ENCODE results near the gene POMC. TPM values are rescaled to one million over a fixed set of nuclear protein-coding genes. Genes with fewer than 3 reads are reported as not detected.
"Not testable (repeated sequence)": the region's sequence is repeated elsewhere in the genome, so short reads cannot be mapped to it uniquely, and the experiment has no call there.

The POMC gene
- total and polyA plus RNA-seq, 12 donors, result 0.75 to 115 (median 10.0) TPM

DNA sequence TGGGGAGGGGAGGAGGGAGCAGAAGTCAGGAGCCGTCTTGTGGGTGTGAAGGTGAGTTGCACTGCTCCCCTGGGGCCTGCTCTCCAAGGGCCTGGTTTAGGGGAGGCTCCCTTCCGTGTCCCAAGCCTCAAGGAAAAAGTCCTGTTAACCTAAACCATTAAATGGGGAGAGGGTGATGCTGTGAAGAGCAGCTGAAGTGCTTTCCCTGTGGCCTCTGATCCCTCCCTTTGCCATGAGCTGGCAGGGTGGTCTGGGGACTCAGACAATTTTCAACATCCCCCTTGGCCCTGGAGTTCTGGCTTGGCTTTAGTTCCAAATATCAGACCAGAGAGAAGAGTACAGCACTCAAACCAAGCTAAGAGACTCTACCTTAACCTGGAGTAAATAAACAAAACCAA lies 692 bp upstream of the POMC start:
- 71 to 100% (median 82%) methylated on average over 1 to 2 of the region's 2 CpGs for WGBS, 4 donors
- Histone ChIP-seq H3K9me3 (replicated peaks in 1 of 3) (no peaks in the 10 kb centered on the region), H3K4me1 (replicated peaks in 1 of 2) (peaks cover 0 to 9% of the 10 kb centered on the region in 2 donors), H3K27ac (no peak overlapping the region), H3K27me3 (peaks cover 24% of the 10 kb centered on the region), H3K4me3 (no peak overlapping the region), H3K36me3 (replicated peaks in 1 of 2) (no peaks in the 10 kb centered on the region)
- TF ChIP-seq, protein P1, sequence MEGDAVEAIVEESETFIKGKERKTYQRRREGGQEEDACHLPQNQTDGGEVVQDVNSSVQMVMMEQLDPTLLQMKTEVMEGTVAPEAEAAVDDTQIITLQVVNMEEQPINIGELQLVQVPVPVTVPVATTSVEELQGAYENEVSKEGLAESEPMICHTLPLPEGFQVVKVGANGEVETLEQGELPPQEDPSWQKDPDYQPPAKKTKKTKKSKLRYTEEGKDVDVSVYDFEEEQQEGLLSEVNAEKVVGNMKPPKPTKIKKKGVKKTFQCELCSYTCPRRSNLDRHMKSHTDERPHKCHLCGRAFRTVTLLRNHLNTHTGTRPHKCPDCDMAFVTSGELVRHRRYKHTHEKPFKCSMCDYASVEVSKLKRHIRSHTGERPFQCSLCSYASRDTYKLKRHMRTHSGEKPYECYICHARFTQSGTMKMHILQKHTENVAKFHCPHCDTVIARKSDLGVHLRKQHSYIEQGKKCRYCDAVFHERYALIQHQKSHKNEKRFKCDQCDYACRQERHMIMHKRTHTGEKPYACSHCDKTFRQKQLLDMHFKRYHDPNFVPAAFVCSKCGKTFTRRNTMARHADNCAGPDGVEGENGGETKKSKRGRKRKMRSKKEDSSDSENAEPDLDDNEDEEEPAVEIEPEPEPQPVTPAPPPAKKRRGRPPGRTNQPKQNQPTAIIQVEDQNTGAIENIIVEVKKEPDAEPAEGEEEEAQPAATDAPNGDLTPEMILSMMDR (IDR thresholded peaks at IDR 0.05), result no peak
- no peak for TF ChIP-seq POLR2A (IDR thresholded peaks at IDR 0.05)
- intact Hi-C loops (cut with DNase I), result no loop called here
- DNase-seq, result no peak

DNA sequence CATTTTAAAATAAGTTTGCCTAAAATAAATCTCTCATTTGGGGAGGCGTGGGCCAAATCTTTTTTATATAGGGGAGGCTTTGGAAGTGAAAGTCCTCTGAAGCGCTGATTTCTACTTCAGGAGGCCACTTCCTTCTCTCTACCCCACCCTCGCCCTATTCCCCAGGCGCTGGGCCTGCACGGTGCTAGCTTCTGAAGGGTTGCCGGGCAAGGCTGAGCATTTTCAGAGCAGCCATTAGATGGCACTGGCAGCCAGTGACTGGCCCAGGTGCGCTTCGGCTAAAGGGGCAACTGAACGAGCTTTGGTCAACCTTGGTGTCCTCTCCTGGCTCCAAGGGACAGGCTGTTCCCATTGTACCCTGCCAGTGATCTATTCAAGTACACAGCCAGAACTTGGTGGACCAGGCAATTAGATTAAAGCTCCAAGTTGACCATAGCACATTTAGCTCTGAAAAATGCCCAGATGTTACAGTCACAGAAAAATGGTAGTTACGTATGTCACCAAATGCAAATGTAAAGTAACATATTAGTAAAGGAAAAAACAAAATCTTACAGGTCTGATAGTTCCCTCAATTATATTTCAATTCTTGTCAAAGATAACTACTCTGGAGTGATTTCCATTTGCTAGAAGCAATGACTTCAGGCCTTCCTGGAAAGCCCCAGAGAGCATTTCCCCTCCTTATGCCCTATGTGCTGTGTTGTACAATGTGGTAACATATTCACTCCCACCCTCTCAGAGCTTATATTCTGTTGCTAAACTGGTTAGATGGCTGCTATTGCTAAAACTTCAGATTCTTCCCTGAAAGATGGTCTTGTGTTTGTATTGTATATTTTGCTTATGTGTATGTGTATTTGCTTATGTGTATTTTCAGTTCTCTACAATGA lies 2.1 kb downstream of the POMC start:
- DNase-seq, result peak in 4 of 7 donors; percentile 17 to 63 (median 23)
- H3K27ac ChIP-seq, result no peak overlapping the region
- intact Hi-C loops (cut with DNase I), result no loop called here

DNA sequence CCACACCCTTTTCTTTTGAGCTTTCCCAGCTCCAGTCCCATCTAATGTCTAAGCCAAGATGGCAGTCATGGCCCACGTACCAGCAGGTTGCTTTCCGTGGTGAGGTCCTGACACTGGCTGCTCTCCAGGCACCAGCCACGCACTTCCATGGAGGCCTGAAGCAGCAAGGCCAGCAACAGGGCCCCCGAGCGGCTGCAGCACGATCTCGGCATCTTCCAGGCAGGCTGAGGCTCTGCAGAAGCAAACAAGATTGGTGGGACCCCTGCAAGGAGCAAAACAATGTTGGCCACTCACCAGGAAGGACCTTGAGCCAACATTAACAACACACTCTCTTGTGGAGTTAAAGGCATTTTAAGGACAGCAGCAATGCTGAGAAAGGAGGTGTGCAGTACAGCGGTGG lies 3.8 kb downstream of the POMC start:
- no peak for TF ChIP-seq POLR2A (IDR thresholded peaks at IDR 0.05)
- TF ChIP-seq, protein P1 (IDR thresholded peaks at IDR 0.05), result no peak
- Histone ChIP-seq H3K4me1 (replicated peaks in 1 of 2) (peaks cover 0 to 9% of the 10 kb centered on the region in 2 donors), H3K4me3 (no peak overlapping the region), H3K36me3 (replicated peaks in 1 of 2) (no peaks in the 10 kb centered on the region), H3K9me3 (replicated peaks in 1 of 3) (no peaks in the 10 kb centered on the region), H3K27ac (no peak overlapping the region), H3K27me3 (peaks cover 24% of the 10 kb centered on the region)
- 68 to 71% (median 70%) methylated on average over 7 to 8 of the region's 8 CpGs for WGBS, 4 donors
- no peak for DNase-seq
- intact Hi-C loops (cut with DNase I), result no loop called here

More for the DNA sequence above, 2.1 kb downstream of the POMC start:
- 62 to 75% (median 63%) methylated on average over 7 to 10 of the region's 10 CpGs for WGBS, 4 donors
- no peak for TF ChIP-seq POLR2A (IDR thresholded peaks at IDR 0.05)
- TF ChIP-seq, protein P1 (IDR thresholded peaks at IDR 0.05), result peak in 1 of 6 experiments; percentile 9
- H3K27me3 ChIP-seq, result peaks cover 24% of the 10 kb centered on the region
- H3K4me1 ChIP-seq (replicated peaks in 1 of 2), result peaks cover 0 to 9% of the 10 kb centered on the region in 2 donors
- no peaks in the 10 kb centered on the region for H3K9me3 ChIP-seq (replicated peaks in 1 of 3)
- H3K36me3 ChIP-seq (replicated peaks in 1 of 2), result no peaks in the 10 kb centered on the region
- no peak overlapping the region for H3K4me3 ChIP-seq

DNA sequence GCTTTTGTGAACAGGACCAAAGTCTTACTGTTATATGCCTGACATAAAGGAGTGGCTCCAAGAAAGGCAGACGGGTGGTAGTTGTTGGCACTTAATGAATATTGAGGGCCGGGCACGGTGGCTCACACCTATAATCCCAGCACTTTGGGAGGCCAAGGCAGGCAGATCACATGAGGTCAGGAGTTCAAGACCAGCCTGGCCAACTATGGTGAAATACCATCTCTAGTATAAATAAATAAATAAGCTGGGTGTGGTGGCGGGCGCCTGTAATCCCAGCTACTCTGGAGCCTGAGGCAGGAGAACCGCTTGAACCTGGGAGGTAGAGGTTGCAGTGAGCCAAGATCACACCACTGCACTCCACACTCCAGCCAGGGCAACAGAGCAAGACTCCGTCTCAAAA lies 6.3 kb downstream of the POMC start:
- H3K27ac ChIP-seq; intact Hi-C loops (cut with DNase I): not testable (repeated sequence)
- WGBS, 4 donors, result 95 to 98% (median 97%) methylated on average over 6 to 7 of the region's 7 CpGs

More for the DNA sequence above, 6.3 kb downstream of the POMC start:
- H3K9me3 ChIP-seq (replicated peaks in 1 of 3); H3K36me3 ChIP-seq (replicated peaks in 1 of 2); H3K27me3 ChIP-seq; DNase-seq; H3K4me1 ChIP-seq (replicated peaks in 1 of 2): not testable (repeated sequence)
- peak overlapping the region in 1 of 4 donors; percentile 47 for H3K4me3 ChIP-seq
